GM18861 (cell line): ENCODE data around the gene ZHX3.
A peak's percentile ranks its signal among the peaks of the same experiment; 100 is the strongest.
"Not testable (repeated sequence)": the region's sequence is repeated elsewhere in the genome, so short reads cannot be mapped to it uniquely, and the experiment has no call there.

Experiments used
- ATAC-seq: cut with Tn5 transposase; IDR thresholded peaks from one replicate; pipeline ENCODE4 v1.9.1; 2021; ENCODE audit not compliant: unreplicated experiment

Gene ZHX3

GRCh38 chr20:41138475-41139226, 178.9 kb downstream of the ZHX3 start:
- ATAC-seq = no peak

GRCh38 chr20:41137614-41138474, 179.7 kb downstream of the ZHX3 start:
- ATAC-seq = peak; percentile 12

- ATAC-seq = peak; percentile 30
Observed at GRCh38 chr20:41136680-41137613, 180.6 kb downstream of the ZHX3 start, which contains the start of gene PLCG1. Gene PLCG1 (plus strand): TSS chr20:41137543. CDS start chr20:41137642, 99 bp downstream.

- no peak for ATAC-seq
Observed at GRCh38 chr20:41135888-41136679, 181.4 kb downstream of the ZHX3 start.

GRCh38 chr20:41135187-41135887, 182.2 kb downstream of the ZHX3 start:
- ATAC-seq = no peak

GRCh38 chr20:41134362-41135186, 183.0 kb downstream of the ZHX3 start:
- ATAC-seq = no peak

- ATAC-seq = peak; percentile 61
Observed at GRCh38 chr20:41133709-41134361, 183.7 kb downstream of the ZHX3 start.

- ATAC-seq = not testable (repeated sequence)
Observed at GRCh38 chr20:41132388-41132775, 185.1 kb downstream of the ZHX3 start.

- no peak for ATAC-seq
Observed at GRCh38 chr20:41131594-41132387, 185.7 kb downstream of the ZHX3 start.
